Breast epithelium (tissue), 4 donors: ENCODE results near the gene CIT. TPM values are rescaled to one million over a fixed set of nuclear protein-coding genes. Genes with fewer than 3 reads are reported as not detected.

Source experiments
- DNase-seq, 2 donors: peaks; one replicate each; pipeline ENCODE4 v3.0.0-alpha.2; 2019; ENCODE audit warnings: low spot score in 2 of 2
- H3K27ac ChIP-seq, 2 donors: fragments of 200-600 bp; sonication (generic) in 1 of 2; one replicate each; pipeline ENCODE4 v1.5.1; 2016 to 2019; ENCODE audit warnings: mild to moderate bottlenecking in 1 of 2
- H3K27me3 ChIP-seq, 2 donors: fragments of 200-600 bp; sonication (generic) in 1 of 2; one replicate each; pipeline versions ENCODE4 v1.5.1 to v1.6.0; 2017 to 2019; ENCODE audit warnings: control low read depth in 1 of 2, mild to moderate bottlenecking in 1 of 2
- H3K36me3 ChIP-seq: fragments of 200-600 bp; one replicate; pipeline ENCODE4 v1.5.1; 2019
- H3K4me1 ChIP-seq, 2 donors: fragments of 200-600 bp; sonication (generic); one replicate each; pipeline ENCODE4 v1.5.1; 2016 to 2019; ENCODE audit warnings: control low read depth in 1 of 2
- H3K4me3 ChIP-seq, 3 donors: fragments of 200-600 bp; sonication (generic); 1 replicate in 2 of 3; 2 replicates in 1 of 3; pipeline ENCODE4 v1.5.1; 2016 to 2019; ENCODE audit warnings: mild to moderate bottlenecking in 3 of 3, moderate library complexity in 2 of 3
- H3K9me3 ChIP-seq, 2 donors: fragments of 200-600 bp; sonication (generic) in 1 of 2; one replicate each; pipeline ENCODE4 v1.5.1; 2016 to 2019; ENCODE audit warnings: control low read depth in 1 of 2
- CTCF ChIP-seq, 3 donors: fragments of 450-650 bp; IDR thresholded peaks; one replicate each; pipeline ENCODE4 v1.5.1; 2016 to 2017; ENCODE audit warnings: antibody characterized with exemption in 3 of 3, mild to moderate bottlenecking in 3 of 3, moderate library complexity in 3 of 3
- POLR2A ChIP-seq: fragments of 450-650 bp; IDR thresholded peaks from one replicate; pipeline ENCODE4 v1.6.1; 2016; ENCODE audit warnings: antibody characterized with exemption, mild to moderate bottlenecking, moderate library complexity
- POLR2AphosphoS5 ChIP-seq, 3 donors: sonication (generic); formaldehyde crosslinking; IDR thresholded peaks; one replicate each; pipeline ENCODE4 v1.6.1; 2017; ENCODE audit warnings: antibody characterized with exemption in 3 of 3
- intact Hi-C: fragments of 100-400 bp; cut with DNase I; formaldehyde crosslinking; loops from one replicate; pipeline ENCODE4 v1.15.1; 2023; ENCODE audit warnings: low total_unique reads
- total RNA-seq, 3 donors: library from RNA; depleted of rRNA; stranded (reverse); fragments of >200 nt; gene quantifications; one replicate each; pipeline ENCODE4 v1.1.0, GENCODE V29; 2016

Gene CIT
- total RNA-seq, 3 donors from 2014 or later = 1.3 to 9.5 (median 2.4) TPM

DNA sequence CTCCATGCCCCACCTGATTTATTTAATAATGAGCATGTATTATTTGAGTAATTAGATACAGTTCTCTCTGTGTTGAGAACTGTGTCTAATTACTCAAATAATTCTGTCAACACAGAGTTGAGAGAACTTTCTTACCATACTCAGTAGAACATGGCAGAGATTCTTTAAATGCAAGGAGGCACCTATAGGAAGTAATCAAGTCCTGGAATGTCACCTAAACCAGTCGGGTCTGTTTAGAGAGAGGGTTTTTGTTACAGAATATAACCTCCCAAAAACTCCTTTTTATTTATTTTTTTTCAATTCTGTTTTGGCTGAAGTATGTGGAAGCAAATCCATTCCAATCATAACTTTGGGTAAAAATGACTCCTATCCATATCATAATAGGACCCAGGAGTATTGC is 37.5 kb upstream of the CIT start:
- no peak for TF ChIP-seq CTCF (IDR thresholded peaks at IDR 0.05)
- TF ChIP-seq POLR2AphosphoS5 (IDR thresholded peaks at IDR 0.05) = no peak
- no peak for TF ChIP-seq POLR2A
- Histone ChIP-seq H3K27me3 (peaks cover 0 to 2% of the 10 kb centered on the region in 2 donors), H3K9me3 (no peaks in the 10 kb centered on the region), H3K4me3 (no peak overlapping the region), H3K27ac (no peak overlapping the region), H3K36me3 (no peaks in the 10 kb centered on the region), H3K4me1 (no peaks in the 10 kb centered on the region)
- intact Hi-C loops = no loop called here
- no peak for DNase-seq

DNA sequence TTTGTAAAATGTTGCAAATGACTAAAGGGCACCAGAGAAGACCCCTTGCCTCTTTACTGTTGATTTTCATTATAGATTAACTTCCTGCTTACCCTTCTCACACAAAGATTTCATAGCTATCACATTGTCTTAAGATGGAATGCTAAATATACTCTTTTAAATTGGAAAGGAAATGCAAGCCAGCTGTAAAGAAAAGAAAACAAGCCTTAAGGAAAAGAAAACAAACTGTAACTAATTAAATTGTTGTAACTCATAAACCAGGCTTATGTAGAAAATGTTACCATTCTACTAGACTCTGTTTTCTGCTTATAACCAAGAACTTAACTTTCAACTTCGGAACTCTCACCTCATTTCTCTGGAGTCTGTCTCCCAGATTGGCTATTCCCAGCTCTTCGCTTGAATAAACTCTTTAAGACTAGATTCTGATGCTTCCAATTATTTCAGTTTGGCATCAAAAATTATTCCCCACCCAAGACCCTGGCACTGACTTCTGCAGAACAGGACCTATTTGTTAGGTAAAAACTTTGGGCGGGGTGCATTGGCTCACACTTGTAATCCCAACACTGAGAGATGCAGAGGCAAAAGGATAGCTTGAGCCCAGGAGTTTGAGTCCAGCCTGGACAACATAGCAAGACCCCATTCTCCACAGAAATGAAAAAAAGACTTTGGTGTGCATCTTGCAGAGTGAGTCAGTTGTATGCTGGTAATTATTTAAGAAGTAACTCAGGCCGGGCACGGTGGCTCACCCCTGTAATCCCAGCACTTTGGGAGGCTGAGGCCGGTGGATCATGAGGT is 36.6 kb upstream of the CIT start:
- Histone ChIP-seq H3K36me3 (no peaks in the 10 kb centered on the region), H3K9me3 (no peaks in the 10 kb centered on the region)
- TF ChIP-seq POLR2A = no peak
- no peak for TF ChIP-seq POLR2AphosphoS5 (IDR thresholded peaks at IDR 0.05)
- no peak for TF ChIP-seq CTCF (IDR thresholded peaks at IDR 0.05)

GRCh38 chr12:119911182-119911581 is 34.1 kb upstream of the CIT start:
- no peak for DNase-seq
- Histone ChIP-seq H3K9me3 (no peaks in the 10 kb centered on the region), H3K4me3 (no peak overlapping the region), H3K4me1 (no peaks in the 10 kb centered on the region), H3K36me3 (no peaks in the 10 kb centered on the region), H3K27me3 (no peaks in the 10 kb centered on the region), H3K27ac (no peak overlapping the region)
- TF ChIP-seq CTCF (IDR thresholded peaks at IDR 0.05) (no peak), POLR2AphosphoS5 (IDR thresholded peaks at IDR 0.05) (no peak), POLR2A (no peak)
- intact Hi-C loops = no loop called here

More for the DNA sequence above, 36.6 kb upstream of the CIT start:
- DNase-seq = no peak
- H3K4me1 ChIP-seq = no peaks in the 10 kb centered on the region
- intact Hi-C loops = no loop called here
- H3K4me3 ChIP-seq = no peak overlapping the region
- H3K27me3 ChIP-seq = peaks cover 0 to 2% of the 10 kb centered on the region in 2 donors
- H3K27ac ChIP-seq = no peak overlapping the region

- Histone ChIP-seq H3K9me3 (no peaks in the 10 kb centered on the region), H3K36me3 (no peaks in the 10 kb centered on the region), H3K4me3 (no peak overlapping the region), H3K27me3 (no peaks in the 10 kb centered on the region), H3K27ac (no peak overlapping the region), H3K4me1 (no peaks in the 10 kb centered on the region)
- no peak for DNase-seq
- intact Hi-C loops = no loop called here
- TF ChIP-seq POLR2A = no peak
- no peak for TF ChIP-seq CTCF (IDR thresholded peaks at IDR 0.05)
- no peak for TF ChIP-seq POLR2AphosphoS5 (IDR thresholded peaks at IDR 0.05)
Observed at GRCh38 chr12:119910586-119910985, 33.5 kb upstream of the CIT start.

DNA sequence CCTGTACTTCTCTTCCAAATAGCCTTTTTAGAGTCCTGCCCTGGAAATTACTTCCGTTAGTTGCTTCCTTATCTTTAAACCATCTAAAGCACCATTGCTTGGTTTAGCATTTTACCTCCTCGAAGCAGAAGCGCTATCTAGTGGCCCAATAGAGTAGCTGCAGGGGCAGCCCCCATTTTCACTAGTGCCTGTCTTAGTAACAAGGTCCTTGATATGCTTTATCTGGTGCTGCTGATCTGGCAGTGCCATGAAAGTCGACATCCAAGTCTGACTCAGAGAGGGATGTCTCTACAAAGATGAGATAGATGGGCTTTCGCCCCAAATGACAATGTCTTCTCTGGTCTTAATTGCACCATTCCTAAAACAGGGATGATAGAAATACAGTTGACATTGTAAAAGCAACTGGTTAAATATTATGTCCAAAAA is 25.0 kb upstream of the CIT start:
- peak; percentile 9 to 45 (median 40) for TF ChIP-seq CTCF (IDR thresholded peaks at IDR 0.05)
- TF ChIP-seq POLR2A = no peak
- Histone ChIP-seq H3K4me1 (no peaks in the 10 kb centered on the region), H3K36me3 (no peaks in the 10 kb centered on the region), H3K9me3 (no peaks in the 10 kb centered on the region), H3K27me3 (peaks cover 0 to 5% of the 10 kb centered on the region in 2 donors), H3K27ac (no peak overlapping the region), H3K4me3 (no peak overlapping the region)
- DNase-seq = peak in 1 of 2 donors; percentile 19
- intact Hi-C loops = no loop called here
